K562 (cell line): ENCODE results near the gene CNOT4. TPM values are rescaled to one million over a fixed set of nuclear protein-coding genes. Genes with fewer than 3 reads are reported as not detected.

Experiments
- ATAC-seq: fragments of 200-7000 bp; cut with Tn5 transposase; 3 replicates; pipeline ENCODE4 v1.9.1; 2020; ENCODE audit warnings: moderate library complexity
- BruUV-seq: library from RNA; stranded (reverse); fragments of 400-500 nt; replicated peaks from 2 replicates; lab custom pipeline; 2021; lab: Mats Ljungman, UMichigan
- CTCF ChIA-PET: fragments of 300-600 bp; formaldehyde crosslinking; extraction: SDS; loops from one replicate; lab custom pipeline; 2021; ENCODE audit warnings: low intra/inter-chr PET ratio; lab: Yijun Ruan, JAX
- POLR2A ChIA-PET: fragments of 300-600, 350-650 bp; sonication (Branson Sonifier 250); formaldehyde crosslinking; extraction: SDS; loops from one replicate; lab custom pipeline; 2021; ENCODE audit warnings: antibody characterized with exemption, inconsistent platforms; lab: Yijun Ruan, JAX
- DNase-seq, 4 experiments: peaks; one replicate each; pipeline versions ENCODE4 v3.0.0 to v3.0.0-alpha.2; 2011 to 2018; ENCODE audit warnings: low spot score in 3 of 4, mixed read lengths in 3 of 4; ENCODE audit errors: extremely low read depth in 1 of 4
- FAIRE-seq: peaks from 2 replicates; lab custom pipeline; 2011; peaks lifted over from hg19 to GRCh38; lab: Jason Lieb, UNC
- H2AFZ ChIP-seq: 2 replicates; pipeline ENCODE4 v1.6.0; 2011; ENCODE audit warnings: low read depth, low read length, control low read depth, inconsistent platforms
- H3K27ac ChIP-seq: fragments of 200-600 bp; 3 replicates; pipeline ENCODE4 v1.8.0; 2011; ENCODE audit warnings: low read depth, mild to moderate bottlenecking, control low read depth, inconsistent platforms, low read length, moderate library complexity, mixed read lengths; ENCODE audit errors: extremely low read depth
- H3K27me3 ChIP-seq, 2 experiments: fragments of 300-600 bp in 1 of 2; 2 replicates in 1 of 2; 3 replicates in 1 of 2; pipeline versions ENCODE4 v1.6.0 to v1.8.0; 2011; ENCODE audit warnings: inconsistent platforms in 2 of 2, low read length in 2 of 2, mild to moderate bottlenecking in 1 of 2, mixed read lengths in 1 of 2, moderate library complexity in 1 of 2; ENCODE audit not compliant: control insufficient read depth in 2 of 2, insufficient read depth in 2 of 2
- H3K36me3 ChIP-seq: fragments of 300-600 bp; 3 replicates; pipeline ENCODE4 v1.8.0; 2011; ENCODE audit warnings: mild to moderate bottlenecking, low read length, inconsistent platforms; ENCODE audit not compliant: control insufficient read depth, insufficient read depth
- H3K4me1 ChIP-seq, 2 experiments: fragments of 200-600 bp in 1 of 2; replicated peaks in 1 of 2; 2 replicates in 1 of 2; 3 replicates in 1 of 2; pipeline versions ENCODE4 v1.5.1 to v1.8.0; 2011; ENCODE audit warnings: inconsistent platforms in 2 of 2, low read length in 2 of 2, mild to moderate bottlenecking in 1 of 2, mixed read lengths in 1 of 2, moderate library complexity in 1 of 2; ENCODE audit not compliant: control insufficient read depth in 2 of 2, insufficient read depth in 2 of 2
- H3K4me2 ChIP-seq: 2 replicates; pipeline ENCODE4 v1.6.1; 2011; ENCODE audit warnings: low read length, control low read depth, inconsistent platforms, mixed read lengths; ENCODE audit not compliant: insufficient read depth
- H3K4me3 ChIP-seq: fragments of 200-600 bp; sonication (generic), shearing (Covaris generic); 2 replicates; pipeline ENCODE4 v1.5.1; 2016; ENCODE audit warnings: control low read depth, inconsistent platforms
- H3K79me2 ChIP-seq: fragments of 200-600 bp; 3 replicates; pipeline ENCODE4 v1.8.0; 2011; ENCODE audit warnings: low read length, inconsistent platforms; ENCODE audit not compliant: control insufficient read depth, insufficient read depth
- H3K9ac ChIP-seq, 2 experiments: 2 replicates each; pipeline versions ENCODE4 v1.6.0 to v1.6.1; 2011; ENCODE audit warnings: low read depth in 2 of 2, low read length in 2 of 2, control low read depth in 1 of 2, inconsistent platforms in 1 of 2, mild to moderate bottlenecking in 1 of 2, mixed read lengths in 1 of 2; ENCODE audit not compliant: insufficient read depth in 1 of 2
- H3K9me1 ChIP-seq: one replicate; pipeline ENCODE4 v1.6.0; 2011; ENCODE audit warnings: inconsistent platforms, mild to moderate bottlenecking, low read length, moderate library complexity; ENCODE audit not compliant: control insufficient read depth, insufficient read depth
- H3K9me3 ChIP-seq: replicated peaks from 2 replicates; pipeline ENCODE4 v1.5.1; 2011; ENCODE audit warnings: low read depth, low read length, inconsistent platforms; ENCODE audit not compliant: control insufficient read depth, insufficient read depth
- H4K20me1 ChIP-seq: replicated peaks from 2 replicates; pipeline ENCODE4 v1.6.1; 2011; ENCODE audit warnings: low read length, inconsistent platforms, mixed read lengths; ENCODE audit not compliant: control insufficient read depth, insufficient read depth
- NFIC ChIP-seq: fragments of 450-650 bp; IDR thresholded peaks from 2 replicates; pipeline ENCODE4 v1.6.1; 2017; ENCODE audit warnings: mild to moderate bottlenecking, inconsistent platforms
- PBX2 ChIP-seq, 2 experiments: IDR thresholded peaks in 1 of 2; conservative IDR thresholded peaks in 1 of 2; 2 replicates each; pipeline ENCODE4 v1.6.1; 2016; ENCODE audit warnings: low read depth in 2 of 2, mild to moderate bottlenecking in 1 of 2, missing compliant biosample characterization in 1 of 2, missing genetic modification characterization in 1 of 2, moderate library complexity in 1 of 2
- U2AF2 ChIP-seq: fragments of 200-400 bp; formaldehyde crosslinking; optimal IDR thresholded peaks from 2 replicates; pipeline ENCODE3; 2017; ENCODE audit warnings: low read depth, mild to moderate bottlenecking, low read length
- WGBS: fragments of 100-300 bp; shearing (Covaris generic); methylation state at CpG from one replicate; pipeline ENCODE4 v1.1.6; 2016; ENCODE audit warnings: low coverage, mixed read lengths; ENCODE audit not compliant: insufficient coverage; ENCODE audit errors: missing lambda C conversion rate; 5-methylcytosine and 5-hydroxymethylcytosine counted together
- in situ Hi-C: fragments of 300-500 bp; cut with MboI; formaldehyde crosslinking; loops from 4 replicates; pipeline ENCODE4 v1.15.0; 2018; ENCODE audit warnings: inconsistent platforms, mixed read lengths
- intact Hi-C: fragments of 100-400 bp; cut with micrococcal nuclease; formaldehyde crosslinking; loops from 2 replicates; pipeline ENCODE4 v1.14.2; 2022
- polyA plus RNA-seq, 8 experiments: library from polyadenylated mRNA; depleted of rRNA in 4 of 8; stranded (reverse) in 5 of 8; unstranded in 3 of 8; fragments of >200 nt; fragmentation: Nextera tagmentation in 2 of 8; fragmentation: Illumina TruSeq in 1 of 8; extraction: Ambion mirVana in 2 of 8; extraction: Trizol in 1 of 8; gene quantifications; 2 replicates each; pipeline versions ENCODE4 v1.2.1 to v1.2.3, GENCODE V29; 2011 to 2014; ENCODE audit warnings: inconsistent platforms in 1 of 8, missing spikeins in 1 of 8
- total RNA-seq, 7 experiments: library from RNA; depleted of rRNA in 6 of 7; stranded (reverse); fragments of >200 nt in 6 of 7; fragmentation: Illumina TruSeq in 2 of 7; extraction: Trizol in 2 of 7; gene quantifications; 2 replicates each; pipeline versions ENCODE4 v1.2.1 to v1.2.3, GENCODE V29; 2011 to 2021; ENCODE audit warnings: low replicate concordance in 1 of 7

Gene CNOT4
- total and polyA plus RNA-seq, 9 of the 15 experiments (the other 6 are each of a cell fraction or from before 2014, with no cell fraction given), result 8.6 to 24.1 (median 15.4) TPM

GRCh38 chr7:135320268-135320667, 189.6 kb downstream of the CNOT4 start:
- no peak overlapping the region for H3K4me3 ChIP-seq
- TF ChIP-seq U2AF2 (no peak), PBX2 (CRISPR knock-in tag; IDR thresholded peaks at IDR 0.05; ENCODE audit: low read depth) (no peak), PBX2 (tag; conservative IDR thresholded peaks at IDR 0.05; ENCODE audit: low read depth) (no peak), NFIC (0 out of 2 replicates have a peak, but pooled peaks have one; percentile 40)
- TF ChIP-seq, all 486 proteins: peak for 1
- H3K4me1 ChIP-seq, result peaks cover 0 to 3% of the 10 kb centered on the region in 2 experiments; a peak in 1 of 5 replicates
- no TSS peak for BruUV-seq
- no peaks in the 10 kb centered on the region for H3K36me3 ChIP-seq
- no peaks in the 10 kb centered on the region for H4K20me1 ChIP-seq
- no peaks in the 10 kb centered on the region for H3K9me3 ChIP-seq
- in situ Hi-C loops (no loop called here), intact Hi-C loops (no loop called here)
- H3K27me3 ChIP-seq, result peaks cover 43% of the 10 kb centered on the region in 2 experiments
- no peak for ATAC-seq
- no peak overlapping the region for H2AFZ ChIP-seq
- no peaks in the 10 kb centered on the region for H3K79me2 ChIP-seq
- CTCF ChIA-PET, result no interaction called here
- DNase-seq, result peak in 1 of 4 experiments; percentile 22
- no peak overlapping the region for H3K27ac ChIP-seq
- no peak overlapping the region for H3K4me2 ChIP-seq
- H3K9ac ChIP-seq, result peak overlapping the region in 1 of 2 experiments; percentile 32; a peak in 1 of 4 replicates
- POLR2A ChIA-PET, result interaction anchor here (1.0 kb wide), 2 partner anchors 10 to 20 kb away, joined by 3 read pairs; no protein-coding TSS in a partner anchor
- no peak for FAIRE-seq
- WGBS, result under 1% methylated on average over 8 of the region's 8 CpGs
- H3K9me1 ChIP-seq, result no peaks in the 10 kb centered on the region
